ENCODE measurements around the gene SUPT3H.
A peak's percentile ranks its signal among the peaks of the same experiment; 100 is the strongest.
"Not testable (repeated sequence)": the region's sequence is repeated elsewhere in the genome, so short reads cannot be mapped to it uniquely, and the experiment has no call there.

The SUPT3H gene

DNA sequence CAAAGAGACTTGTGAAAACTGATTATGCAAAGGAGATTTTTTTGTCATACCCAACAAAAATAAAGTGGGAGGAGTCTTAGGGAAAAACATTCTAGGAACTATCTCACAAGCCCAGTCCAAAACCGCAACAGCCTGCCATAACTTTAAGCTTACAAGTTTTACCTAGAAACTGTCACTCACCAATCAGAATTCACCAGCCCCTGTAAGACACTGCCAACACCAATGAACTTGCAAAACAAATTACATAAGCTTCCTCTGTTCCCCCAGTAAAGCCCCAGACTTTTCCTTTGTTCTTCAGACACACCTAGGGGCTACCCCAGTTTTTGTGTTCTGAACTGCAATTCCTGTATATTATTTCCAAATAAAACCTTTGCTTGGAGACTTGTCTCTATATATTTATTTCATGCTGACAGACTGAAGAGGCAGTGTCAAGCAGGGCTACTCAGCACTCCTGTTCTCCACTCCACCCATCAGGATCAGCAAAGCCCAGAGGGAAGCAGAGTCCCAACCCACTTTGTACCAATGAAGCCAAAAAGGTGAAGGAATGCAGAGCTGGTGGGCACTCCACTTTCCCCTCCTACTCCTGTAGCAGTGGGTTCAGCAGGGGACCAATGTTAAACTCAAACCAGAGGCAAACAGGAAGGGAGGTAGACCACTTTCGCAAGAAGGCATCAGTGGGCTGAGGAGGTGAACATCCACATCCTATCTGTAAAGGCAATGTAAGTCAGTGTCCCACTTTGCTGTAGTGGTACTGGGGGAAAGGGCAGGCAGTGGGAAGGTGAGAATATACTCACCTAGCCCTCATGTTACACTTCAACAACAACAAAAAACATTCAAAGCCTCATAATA lies 192.1 kb downstream of the SUPT3H start:
- DNase-seq (ENCODE audit: low read depth in 2 of 3, low spot score in 1 of 3), result no peak

DNA sequence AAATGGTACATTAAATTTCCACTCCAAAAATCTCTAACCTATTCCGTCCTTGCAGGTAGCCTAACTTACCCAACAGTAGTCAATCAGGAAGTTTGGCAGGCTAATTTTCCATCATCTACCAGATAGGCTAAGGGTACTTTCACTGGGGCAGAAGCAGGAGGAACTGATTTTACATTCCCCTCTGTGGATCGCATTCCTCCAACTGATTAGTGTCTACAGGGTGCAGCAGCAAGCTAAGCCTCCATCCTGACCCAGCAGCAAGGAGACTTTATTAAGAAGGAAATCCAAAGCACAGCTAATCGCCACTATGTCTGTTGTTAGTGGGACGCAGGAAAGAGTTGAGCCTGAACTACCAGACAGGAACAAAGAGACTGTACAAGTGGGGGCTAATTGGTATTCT lies 192.8 kb downstream of the SUPT3H start:
- no peak for DNase-seq (ENCODE audit: low read depth in 2 of 3, low spot score in 1 of 3)

DNA sequence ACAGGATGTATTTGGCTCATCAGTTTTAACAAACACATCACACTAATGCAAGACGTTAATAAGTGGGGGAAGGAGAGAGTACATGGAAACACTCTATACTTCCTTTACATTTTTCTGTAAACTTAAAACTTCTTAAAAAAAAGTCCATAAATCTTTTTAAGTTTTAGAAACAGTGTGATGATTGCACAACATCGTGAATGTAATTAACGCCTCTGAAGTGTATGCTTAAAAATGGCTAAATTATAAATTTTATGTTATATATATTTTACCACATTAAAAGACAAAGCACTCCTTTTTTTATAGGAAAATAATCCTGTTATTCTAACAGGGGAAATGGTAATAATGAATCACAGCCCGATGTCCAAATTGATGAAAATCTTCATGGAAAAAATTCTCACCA lies 193.7 kb downstream of the SUPT3H start:
- no peak for DNase-seq (ENCODE audit: low read depth in 2 of 3, low spot score in 1 of 3)

DNA sequence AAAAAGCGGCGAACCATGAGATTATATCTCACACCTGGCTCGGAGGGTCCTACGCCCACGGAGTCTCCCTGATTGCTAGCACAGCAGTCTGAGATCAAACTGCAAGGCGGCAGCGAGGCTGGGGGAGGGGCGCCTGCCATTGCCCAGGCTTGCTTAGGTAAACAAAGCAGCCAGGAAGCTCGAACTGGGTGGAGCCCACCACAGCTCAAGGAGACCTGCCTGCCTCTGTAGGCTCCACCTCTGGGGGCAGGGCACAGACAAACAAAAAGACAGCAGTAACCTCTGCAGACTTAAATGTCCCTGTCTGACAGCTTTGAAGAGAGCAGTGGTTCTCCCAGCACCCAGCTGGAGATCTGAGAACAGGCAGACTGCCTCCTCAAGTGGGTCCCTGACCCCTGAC lies 201.4 kb downstream of the SUPT3H start:
- DNase-seq (ENCODE audit: low read depth in 2 of 3, low spot score in 1 of 3), result not testable (repeated sequence)

DNA sequence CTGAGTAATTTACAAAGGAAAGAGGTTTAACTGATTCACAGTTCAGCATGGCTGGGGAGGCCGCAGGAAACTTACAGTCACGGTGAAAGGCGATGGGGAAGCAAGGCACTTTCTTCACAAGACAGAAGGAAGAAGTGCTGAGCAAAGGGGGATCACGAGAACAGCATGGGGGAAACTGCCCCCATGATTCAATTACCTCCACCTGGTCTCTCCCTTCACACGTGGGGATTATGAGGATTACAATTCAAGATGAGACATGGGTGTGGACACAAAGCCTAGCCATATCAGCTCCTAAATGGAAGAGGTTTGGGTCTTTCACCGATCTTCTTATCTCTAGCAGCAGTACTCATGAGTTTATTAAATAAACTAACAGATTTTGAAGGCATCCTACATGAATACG lies 202.5 kb downstream of the SUPT3H start:
- DNase-seq (ENCODE audit: low read depth in 2 of 3, low spot score in 1 of 3), result no peak

DNA sequence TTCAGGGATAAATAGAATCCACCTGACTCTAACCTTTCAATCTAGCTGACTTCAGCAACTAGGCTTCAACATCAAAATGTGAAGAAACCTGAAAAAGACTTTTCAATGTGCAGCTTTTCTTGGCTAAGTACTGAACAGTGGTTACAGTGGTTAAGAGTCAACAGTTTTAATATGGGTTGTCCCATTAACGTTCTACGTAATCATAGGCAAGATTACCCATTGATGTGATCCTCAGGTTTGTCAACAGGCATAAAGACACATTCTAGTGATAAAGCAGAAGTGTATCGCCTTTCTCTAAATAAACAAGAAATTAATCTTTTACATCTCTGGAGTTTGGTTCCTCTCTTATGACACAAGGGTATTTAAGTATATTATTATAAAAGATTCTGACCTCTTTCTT lies 203.7 kb downstream of the SUPT3H start:
- no peak for DNase-seq (ENCODE audit: low read depth in 2 of 3, low spot score in 1 of 3)

DNA sequence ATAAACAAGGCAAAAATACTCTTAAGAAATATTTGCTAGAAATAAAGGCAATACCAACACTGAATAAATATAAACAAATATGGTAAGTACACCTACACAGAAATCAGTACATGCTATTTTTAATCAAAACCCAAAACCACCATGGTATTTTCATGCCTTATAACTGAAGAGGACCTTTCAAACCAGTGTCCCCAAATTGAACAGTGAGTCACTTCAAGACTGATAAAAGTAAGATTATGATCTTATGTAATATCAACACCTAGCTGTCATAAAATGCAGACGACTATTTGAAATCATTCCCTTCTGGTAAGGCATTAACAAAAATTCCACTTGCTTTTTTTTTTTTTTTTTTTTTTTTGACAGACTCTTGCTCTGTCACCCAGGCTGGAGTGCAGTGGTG lies 206.4 kb downstream of the SUPT3H start:
- DNase-seq (ENCODE audit: low read depth in 2 of 3, low spot score in 1 of 3), result no peak

DNA sequence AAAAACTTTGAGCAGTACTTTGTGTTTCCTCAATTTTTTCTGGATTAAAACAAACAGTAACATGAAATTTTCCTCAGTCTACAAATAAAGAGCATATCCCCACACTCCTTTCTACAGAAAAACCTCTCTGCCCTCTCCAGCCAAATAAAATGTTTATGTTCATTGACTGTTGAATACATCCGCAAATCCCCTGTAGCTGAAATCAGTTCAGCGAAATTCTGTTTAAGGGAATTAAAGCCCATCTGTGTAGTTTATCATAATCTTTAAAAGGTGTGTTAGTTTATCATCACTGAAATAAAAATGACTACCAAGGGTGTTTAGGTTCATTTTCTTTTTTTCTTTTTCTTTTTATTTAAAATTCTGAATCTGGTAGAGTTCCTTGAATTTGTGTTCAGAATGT lies 207.4 kb downstream of the SUPT3H start:
- no peak for DNase-seq (ENCODE audit: low read depth in 2 of 3, low spot score in 1 of 3)

DNA sequence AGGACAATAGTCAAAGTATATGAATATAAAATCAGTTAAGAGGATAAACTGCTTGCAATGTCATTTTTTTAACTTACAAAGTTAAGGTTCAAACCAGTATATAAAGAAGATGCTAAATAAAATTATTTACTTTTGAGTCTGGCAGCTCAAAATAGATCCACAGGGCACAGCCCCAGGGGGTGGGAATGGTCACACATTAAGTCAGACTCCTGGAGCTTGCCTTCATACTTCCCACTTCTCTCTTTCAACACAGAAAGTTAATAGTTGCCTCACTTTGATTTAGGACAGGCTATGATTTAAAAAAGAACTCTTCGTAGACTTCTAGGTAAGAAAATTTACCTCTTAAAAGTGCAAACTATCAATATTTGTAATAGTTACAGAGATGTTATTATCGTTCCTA lies 207.9 kb downstream of the SUPT3H start:
- DNase-seq (ENCODE audit: low read depth in 2 of 3, low spot score in 1 of 3), result no peak

DNA sequence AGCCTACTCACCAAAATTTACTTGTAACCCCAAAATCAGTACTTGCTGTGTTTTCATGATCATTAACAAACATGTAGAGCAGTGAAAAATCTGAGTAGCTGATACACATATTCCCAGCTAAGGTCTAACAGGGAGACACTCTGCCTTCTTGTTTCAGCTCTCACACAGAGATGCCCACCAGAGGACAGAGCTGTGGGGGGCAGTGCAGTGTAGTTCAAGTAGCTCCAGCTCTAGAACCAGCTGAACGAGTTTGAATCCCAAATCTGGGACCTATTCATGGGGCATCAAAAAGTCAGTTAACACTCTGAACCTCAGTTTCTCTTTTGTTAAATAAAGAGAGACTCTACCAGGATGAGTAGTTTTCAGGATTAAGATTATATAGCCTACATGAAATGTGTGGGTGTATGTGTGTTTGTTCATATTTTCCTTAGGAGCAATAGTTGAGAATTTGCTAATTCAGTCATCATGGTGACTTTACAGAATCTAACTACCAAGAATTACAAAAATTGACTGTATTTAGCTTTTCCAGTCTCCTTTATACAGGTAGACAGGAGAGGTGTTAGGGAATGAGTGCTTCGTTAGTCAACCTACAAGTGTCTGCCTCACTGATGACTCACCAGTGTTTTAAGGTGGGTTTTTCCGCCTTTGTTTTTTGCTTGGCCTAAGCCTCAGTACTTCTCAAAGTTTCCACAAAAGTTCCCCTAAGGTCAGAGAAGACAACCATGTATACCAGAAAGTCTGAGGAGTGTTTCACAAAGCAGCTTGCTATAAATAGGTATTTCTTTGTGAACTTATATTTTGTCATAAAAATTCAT lies 213.6 kb downstream of the SUPT3H start:
- DNase-seq (ENCODE audit: low read depth in 2 of 3, low spot score in 1 of 3), result peak in 2 of 3 donors; percentile 20 to 41

DNA sequence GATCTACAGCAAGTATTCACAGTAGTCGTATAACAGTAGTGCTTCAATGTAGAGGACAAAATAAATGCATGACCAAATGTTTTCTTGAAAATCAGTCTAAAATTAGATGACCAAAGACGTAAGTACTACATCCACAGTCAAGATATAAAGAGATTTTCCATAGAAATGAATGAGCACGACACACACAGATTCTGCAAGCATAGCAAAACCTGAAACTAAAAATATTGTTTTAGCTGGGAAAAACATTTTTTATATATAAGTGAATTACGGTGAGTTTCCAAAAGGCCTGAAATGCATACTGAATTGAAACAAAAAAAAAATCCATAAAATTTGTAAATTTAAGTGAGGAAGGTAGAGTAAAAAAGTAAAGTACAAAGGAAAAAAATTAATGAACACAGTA lies 217.4 kb downstream of the SUPT3H start:
- no peak for DNase-seq (ENCODE audit: low read depth in 2 of 3, low spot score in 1 of 3)

DNA sequence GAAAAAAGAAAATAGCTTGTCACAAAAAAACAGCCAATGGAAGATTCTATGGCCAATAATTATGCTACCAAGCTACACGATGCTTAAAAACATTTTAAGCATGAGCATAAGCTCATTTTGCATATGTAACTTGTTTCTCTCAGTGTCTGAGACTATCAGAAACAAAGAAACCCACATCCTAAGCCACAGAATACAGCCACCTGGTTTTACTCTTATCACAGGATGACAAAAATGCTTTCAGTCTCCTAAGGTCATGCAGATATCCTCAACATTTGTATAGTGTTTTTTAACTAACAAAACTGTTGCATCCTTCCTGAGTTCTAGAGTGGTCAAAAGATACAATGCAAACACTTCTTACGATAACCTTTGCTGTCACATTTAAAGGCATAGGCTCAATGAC lies 221.7 kb downstream of the SUPT3H start:
- DNase-seq (ENCODE audit: low read depth in 2 of 3, low spot score in 1 of 3), result no peak

DNA sequence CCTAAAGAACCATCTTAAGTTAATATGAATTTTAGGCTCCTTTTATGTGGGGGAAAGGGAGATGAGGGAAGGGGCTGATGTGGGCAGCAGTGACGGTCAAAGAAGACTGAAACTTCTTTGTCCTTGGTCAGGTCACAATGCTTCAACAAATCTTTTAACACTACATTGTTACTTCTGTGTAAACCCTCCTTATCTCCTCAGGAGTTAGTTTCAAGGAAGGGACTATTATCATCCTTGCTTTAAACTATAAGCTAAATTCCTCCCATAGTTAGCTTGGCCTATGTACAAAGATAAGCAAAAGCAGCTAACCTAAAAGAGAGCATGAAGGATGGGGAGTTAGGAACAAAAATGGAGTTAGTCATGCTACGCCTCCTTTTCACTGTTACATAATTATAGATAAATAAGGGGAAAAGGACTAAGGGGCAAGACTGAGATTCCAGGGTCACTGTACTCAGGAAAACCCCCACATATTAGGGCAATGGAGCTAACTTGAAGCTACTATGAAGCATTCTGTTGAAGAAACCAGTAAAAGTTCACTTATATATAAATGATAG lies 222.3 kb downstream of the SUPT3H start:
- DNase-seq (ENCODE audit: low read depth in 2 of 3, low spot score in 1 of 3), result no peak

DNA sequence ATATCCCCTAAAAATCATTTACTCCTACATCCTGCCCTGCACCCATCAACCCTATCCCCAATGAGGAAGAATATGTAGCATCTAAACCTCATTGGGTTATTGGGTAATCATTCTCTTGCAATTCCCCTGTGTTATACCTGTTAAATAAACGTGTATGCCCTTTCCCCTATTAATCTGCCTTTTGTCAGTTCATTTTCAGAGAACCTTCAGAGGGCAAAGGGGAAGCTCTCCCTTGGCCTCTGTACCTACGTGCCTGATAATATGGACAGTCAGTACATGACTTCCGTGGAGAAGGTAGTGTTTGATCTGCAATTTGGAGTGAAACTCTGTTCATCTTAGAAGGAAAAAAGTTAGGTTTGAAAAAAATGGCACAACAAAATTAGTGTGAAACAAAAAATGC lies 223.1 kb downstream of the SUPT3H start:
- DNase-seq (ENCODE audit: low read depth in 2 of 3, low spot score in 1 of 3), result no peak

DNA sequence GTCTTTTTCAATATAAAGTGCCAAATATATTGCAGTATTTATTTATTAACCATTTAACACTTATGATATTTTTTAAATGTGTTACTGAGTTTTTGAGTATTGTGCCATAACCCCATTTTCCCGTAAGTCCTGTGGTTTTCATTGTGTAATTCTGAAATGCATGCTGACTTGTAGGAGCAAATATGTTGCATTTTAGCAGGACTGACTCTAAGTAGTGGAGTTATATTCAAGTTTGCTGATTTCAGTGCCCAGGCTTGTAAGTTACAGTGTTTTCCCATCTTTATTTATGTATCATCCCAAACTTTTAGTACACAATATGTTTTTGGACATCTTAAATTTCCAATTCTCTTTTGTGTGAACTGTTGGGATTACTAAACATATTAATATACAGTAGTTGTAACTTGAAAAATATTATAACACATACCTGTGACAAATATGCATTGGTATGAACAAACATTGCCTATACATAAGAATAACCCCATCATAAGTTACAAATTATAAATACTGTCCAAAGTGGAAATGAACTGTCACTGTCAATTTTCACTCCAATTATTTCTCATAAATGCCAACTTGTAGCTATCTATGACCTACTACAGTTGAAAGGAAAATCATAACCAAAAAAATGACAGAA lies 228.9 kb downstream of the SUPT3H start:
- no peak for DNase-seq (ENCODE audit: low read depth in 2 of 3, low spot score in 1 of 3)

DNA sequence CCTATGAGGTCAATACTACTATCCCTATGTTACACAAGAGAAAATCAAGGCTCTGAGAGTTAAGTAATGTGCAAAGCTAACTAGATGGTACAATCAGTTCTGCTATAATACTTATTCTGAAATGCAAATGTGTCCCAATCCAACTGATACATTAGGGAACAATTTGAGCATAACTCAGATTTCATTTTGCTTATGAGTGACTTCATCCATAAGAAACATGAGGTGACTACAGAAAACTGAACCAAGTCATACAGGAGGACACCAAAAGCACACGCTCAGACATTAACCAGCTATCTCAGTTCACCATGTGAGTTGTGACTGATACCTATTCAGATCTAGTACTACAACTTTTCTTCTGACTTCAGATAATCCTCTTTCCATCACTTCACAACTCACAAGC lies 229.5 kb downstream of the SUPT3H start:
- no peak for DNase-seq (ENCODE audit: low read depth in 2 of 3, low spot score in 1 of 3)

DNA sequence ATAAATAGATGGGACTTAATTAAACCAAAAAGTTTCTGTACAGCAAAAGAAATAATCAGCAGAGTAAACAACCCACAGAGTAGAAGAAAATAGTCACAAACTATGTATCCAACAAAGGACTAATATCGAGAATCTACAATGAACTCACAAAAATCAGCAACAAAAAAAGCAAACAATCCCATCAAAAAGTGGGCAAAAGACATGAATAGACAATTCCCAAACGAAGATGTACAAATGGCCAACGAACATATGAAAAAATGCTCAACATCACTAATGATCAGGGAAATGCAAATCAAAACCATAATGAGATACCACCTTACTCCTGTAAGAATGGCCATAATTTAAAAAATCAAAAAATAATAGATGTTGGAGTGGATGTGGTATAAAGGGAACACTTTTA lies 232.1 kb downstream of the SUPT3H start:
- not testable (repeated sequence) for DNase-seq (ENCODE audit: low read depth in 2 of 3, low spot score in 1 of 3)

DNA sequence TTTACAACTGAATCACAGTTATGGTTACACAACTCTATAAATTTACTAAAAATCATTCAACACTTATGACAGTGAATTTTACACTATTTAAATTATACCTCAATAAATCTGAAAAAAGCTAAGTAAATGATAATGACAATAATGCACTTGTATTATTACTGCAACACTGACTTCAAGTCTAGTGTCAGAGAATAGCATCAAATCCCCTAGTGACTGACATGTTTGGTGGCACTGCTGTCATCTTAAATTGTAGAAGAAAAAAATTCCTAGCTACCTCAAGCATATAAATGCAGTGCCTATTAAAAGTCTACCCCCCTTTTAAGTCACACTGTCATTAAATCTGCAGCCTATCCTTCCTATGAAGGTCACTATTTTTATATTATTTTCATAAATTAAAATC lies 239.0 kb downstream of the SUPT3H start:
- no peak for DNase-seq (ENCODE audit: low read depth in 2 of 3, low spot score in 1 of 3)

DNA sequence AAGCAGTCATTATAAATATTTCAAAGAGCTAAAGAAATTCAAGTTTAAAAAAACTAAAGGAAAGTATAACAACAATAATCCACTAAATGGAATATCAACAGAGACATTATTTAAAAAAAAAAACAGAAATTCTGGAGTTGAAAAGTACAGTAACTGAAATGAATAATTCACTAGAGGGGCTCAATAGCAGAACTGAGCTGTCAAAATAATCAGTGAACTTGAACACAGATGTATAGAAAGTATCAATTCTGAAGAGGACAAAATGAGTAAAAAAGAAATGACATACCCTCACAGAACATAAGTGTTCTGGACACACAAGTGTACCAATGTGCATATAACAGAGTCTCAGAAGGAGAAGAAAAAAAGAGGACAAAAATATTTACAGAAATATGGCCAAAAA lies 241.2 kb downstream of the SUPT3H start:
- DNase-seq (ENCODE audit: low read depth in 2 of 3, low spot score in 1 of 3), result no peak

DNA sequence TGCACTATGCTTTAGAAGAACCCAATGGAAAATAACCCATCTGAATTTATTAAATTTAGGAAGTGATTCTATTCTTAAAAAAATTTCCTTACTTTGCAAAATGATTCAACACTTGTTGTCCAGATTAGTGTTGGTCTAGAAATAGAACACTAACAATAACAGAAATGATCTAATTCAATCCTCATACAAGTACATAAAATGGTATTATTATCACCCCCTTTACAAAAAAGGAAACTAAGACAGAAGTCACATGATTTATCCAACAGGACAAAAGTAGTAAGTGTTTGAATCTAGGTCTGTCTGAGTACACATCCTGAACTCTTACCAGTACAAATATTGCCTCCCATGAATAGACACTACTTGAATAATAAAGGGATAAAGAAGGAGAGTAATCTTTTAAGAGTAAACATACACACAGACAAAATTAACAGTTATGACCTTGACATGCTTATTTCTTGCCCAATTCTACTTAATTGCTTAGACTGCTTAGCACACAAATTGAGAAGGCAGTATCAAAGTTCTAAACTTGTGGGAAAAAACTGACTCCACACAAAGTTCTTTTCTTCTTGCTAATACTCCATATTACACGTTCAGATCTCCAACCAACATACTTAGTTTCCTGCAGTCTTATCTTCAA lies 245.0 kb downstream of the SUPT3H start:
- no peak for DNase-seq (ENCODE audit: low read depth in 2 of 3, low spot score in 1 of 3)

DNA sequence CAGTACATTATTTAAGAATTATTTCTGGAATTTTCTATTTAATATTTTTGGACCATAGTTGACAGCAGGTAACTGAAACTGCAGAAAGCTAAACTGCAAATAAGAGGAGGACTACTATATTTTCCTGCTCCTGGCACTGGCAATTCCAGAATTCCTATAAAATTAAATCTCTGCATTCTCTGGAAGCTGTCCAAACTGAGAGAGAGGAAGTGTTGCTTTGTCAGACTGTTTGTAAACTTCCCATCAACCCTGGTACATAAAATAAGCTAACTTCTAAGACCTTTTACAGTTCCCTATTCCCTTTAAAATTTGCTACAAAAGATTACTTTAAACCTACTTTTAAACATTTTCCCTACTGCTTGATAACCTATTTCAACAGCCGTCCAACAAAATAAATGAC lies 245.7 kb downstream of the SUPT3H start:
- DNase-seq (ENCODE audit: low read depth in 2 of 3, low spot score in 1 of 3), result no peak
